Stimulated activated CD4-positive, alpha-beta T cell treated with anti-CD3 and anti-CD28 coated beads, TNF-alpha, amount 100 ng/mL, for 24 hours (primary cell): Measurements from ENCODE around the gene HMGN1.
"Not testable (repeated sequence)": the region's sequence is repeated elsewhere in the genome, so short reads cannot be mapped to it uniquely, and the experiment has no call there.

Source experiments
- DNase-seq, 3 experiments: peaks; one replicate each; pipeline ENCODE4 v3.0.0-alpha.2; 2020; ENCODE audit warnings: low read depth in 3 of 3

HMGN1 gene

GRCh38 chr21:39348355-39349210 is at the start of gene HMGN1:
TSS of gene HMGN1 (minus strand) at chr21:39349088. CDS start at chr21:39348917, 171 bp downstream.
- peak; percentile 85 to 89 (median 85) for DNase-seq

GRCh38 chr21:39397646-39398385 is 48.9 kb upstream of the HMGN1 start:
- no peak for DNase-seq

- no peak for DNase-seq
These were observed 44.1 kb upstream of the HMGN1 start for GRCh38 chr21:39392981-39393380.

- no peak for DNase-seq
These were observed 41.4 kb upstream of the HMGN1 start for GRCh38 chr21:39390212-39390765.

GRCh38 chr21:39388811-39389155 is 39.9 kb upstream of the HMGN1 start:
- DNase-seq: no peak

GRCh38 chr21:39388038-39388810 is 39.3 kb upstream of the HMGN1 start:
- DNase-seq: peak; percentile 82 to 88 (median 83)

GRCh38 chr21:39387461-39388037 is 38.7 kb upstream of the HMGN1 start:
- peak; percentile 84 to 91 (median 89) for DNase-seq

- no peak for DNase-seq
These were observed 38.0 kb upstream of the HMGN1 start for GRCh38 chr21:39386899-39387298.

- DNase-seq: no peak
These were observed 37.3 kb upstream of the HMGN1 start for GRCh38 chr21:39386194-39386593.

GRCh38 chr21:39385299-39386145 is 36.6 kb upstream of the HMGN1 start:
- DNase-seq: peak; percentile 21 to 70 (median 48)

GRCh38 chr21:39384674-39385298 is 35.9 kb upstream of the HMGN1 start:
- no peak for DNase-seq

- DNase-seq: not testable (repeated sequence)
These were observed 33.2 kb upstream of the HMGN1 start for GRCh38 chr21:39382096-39382495.

- no peak for DNase-seq
These were observed 32.1 kb upstream of the HMGN1 start for GRCh38 chr21:39381009-39381408.

GRCh38 chr21:39379986-39380891 is 31.4 kb upstream of the HMGN1 start:
- DNase-seq: peak; percentile 74 to 93 (median 80)

GRCh38 chr21:39377444-39378050 is 28.7 kb upstream of the HMGN1 start:
- DNase-seq: no peak

GRCh38 chr21:39375446-39375845 is 26.6 kb upstream of the HMGN1 start:
- DNase-seq: no peak

GRCh38 chr21:39374046-39374445 is 25.2 kb upstream of the HMGN1 start:
- no peak for DNase-seq

- no peak for DNase-seq
These were observed 24.7 kb upstream of the HMGN1 start for GRCh38 chr21:39373634-39374033.

GRCh38 chr21:39369896-39370288 is 21.0 kb upstream of the HMGN1 start:
- not testable (repeated sequence) for DNase-seq
